Neutrophil (primary cell): ENCODE results near the gene ZBTB16.

ENCODE experiments used
- H3K27ac ChIP-seq: fragments of 200-600 bp; sonication (generic); 2 replicates; pipeline ENCODE4 v1.5.1; 2016; ENCODE audit warnings: mild to moderate bottlenecking, moderate library complexity
- H3K27me3 ChIP-seq: fragments of 200-600 bp; sonication (generic); 2 replicates; pipeline ENCODE4 v1.6.0; 2016; ENCODE audit warnings: mild to moderate bottlenecking
- H3K36me3 ChIP-seq: fragments of 200-600 bp; sonication (generic); 2 replicates; pipeline ENCODE4 v1.5.1; 2017
- H3K4me1 ChIP-seq, 2 experiments: fragments of 200-600 bp in 1 of 2; sonication (generic) in 1 of 2; 1 replicate in 1 of 2; 2 replicates in 1 of 2; pipeline versions ENCODE4 v1.5.1 to v1.6.1; 2013 to 2016; ENCODE audit warnings: low read depth in 1 of 2, low read length in 1 of 2, mild to moderate bottlenecking in 1 of 2, moderate library complexity in 1 of 2; ENCODE audit not compliant: control insufficient read depth in 1 of 2, insufficient read depth in 1 of 2
- H3K4me3 ChIP-seq, 2 experiments: fragments of 200-600 bp in 1 of 2; sonication (generic) in 1 of 2; 1 replicate in 1 of 2; 2 replicates in 1 of 2; pipeline ENCODE4 v1.5.1; 2013 to 2016; ENCODE audit warnings: low read depth in 1 of 2, low read length in 1 of 2, mild to moderate bottlenecking in 1 of 2, moderate library complexity in 1 of 2
- H3K9me3 ChIP-seq: fragments of 200-600 bp; sonication (generic); 2 replicates; pipeline ENCODE4 v1.5.1; 2016
- CTCF ChIP-seq: fragments of 200-600 bp; sonication (generic); IDR thresholded peaks from 2 replicates; pipeline ENCODE4 v1.5.1; 2016; ENCODE audit warnings: antibody characterized with exemption

ZBTB16 gene

GRCh38 chr11:114157476-114158050, 98.1 kb downstream of the ZBTB16 start:
- Histone ChIP-seq H3K9me3 (no peaks in the 10 kb centered on the region), H3K27me3 (no peaks in the 10 kb centered on the region), H3K36me3 (no peaks in the 10 kb centered on the region), H3K4me3 (no peak overlapping the region), H3K27ac (no peak overlapping the region), H3K4me1 (peaks cover 47 to 65% of the 10 kb centered on the region in 2 experiments)
- TF ChIP-seq CTCF = no peak

- no peak for TF ChIP-seq CTCF
- H3K4me3 ChIP-seq = no peak overlapping the region
- peaks cover 45 to 63% of the 10 kb centered on the region in 2 experiments for H3K4me1 ChIP-seq
Observed at GRCh38 chr11:114158421-114158820, 98.9 kb downstream of the ZBTB16 start.

GRCh38 chr11:114158886-114159285, 99.4 kb downstream of the ZBTB16 start:
- no peak overlapping the region for H3K4me3 ChIP-seq
- peaks cover 48 to 63% of the 10 kb centered on the region in 2 experiments for H3K4me1 ChIP-seq
- no peaks in the 10 kb centered on the region for H3K27me3 ChIP-seq
- peak overlapping the region; percentile 81 for H3K27ac ChIP-seq
- TF ChIP-seq CTCF = no peak
- H3K36me3 ChIP-seq = no peaks in the 10 kb centered on the region
- H3K9me3 ChIP-seq = no peaks in the 10 kb centered on the region

More at GRCh38 chr11:114158421-114158820, 98.9 kb downstream of the ZBTB16 start:
- H3K9me3 ChIP-seq = no peaks in the 10 kb centered on the region
- H3K36me3 ChIP-seq = no peaks in the 10 kb centered on the region
- no peak overlapping the region for H3K27ac ChIP-seq
- H3K27me3 ChIP-seq = no peaks in the 10 kb centered on the region

GRCh38 chr11:114159320-114159719, 99.8 kb downstream of the ZBTB16 start:
- Histone ChIP-seq H3K36me3 (no peaks in the 10 kb centered on the region), H3K4me3 (peak overlapping the region; percentile 36 to 46), H3K9me3 (no peaks in the 10 kb centered on the region), H3K27ac (peak overlapping the region; percentile 81), H3K4me1 (peaks cover 49 to 63% of the 10 kb centered on the region in 2 experiments), H3K27me3 (no peaks in the 10 kb centered on the region)
- TF ChIP-seq CTCF = no peak

- Histone ChIP-seq H3K9me3 (no peaks in the 10 kb centered on the region), H3K36me3 (no peaks in the 10 kb centered on the region), H3K4me3 (peak overlapping the region; percentile 36 to 46), H3K27me3 (no peaks in the 10 kb centered on the region), H3K27ac (peak overlapping the region; percentile 81), H3K4me1 (peaks cover 48 to 60% of the 10 kb centered on the region in 2 experiments)
- no peak for TF ChIP-seq CTCF
Observed at GRCh38 chr11:114159802-114160632, 100.5 kb downstream of the ZBTB16 start.
